HG02870 (cell line): ENCODE measurements around the gene PPM1L.

Experiments
- ATAC-seq: cut with Tn5 transposase; IDR thresholded peaks from one replicate; pipeline ENCODE4 v1.9.1; 2021; ENCODE audit warnings: mild to moderate bottlenecking, moderate library complexity; ENCODE audit not compliant: unreplicated experiment

PPM1L gene

DNA sequence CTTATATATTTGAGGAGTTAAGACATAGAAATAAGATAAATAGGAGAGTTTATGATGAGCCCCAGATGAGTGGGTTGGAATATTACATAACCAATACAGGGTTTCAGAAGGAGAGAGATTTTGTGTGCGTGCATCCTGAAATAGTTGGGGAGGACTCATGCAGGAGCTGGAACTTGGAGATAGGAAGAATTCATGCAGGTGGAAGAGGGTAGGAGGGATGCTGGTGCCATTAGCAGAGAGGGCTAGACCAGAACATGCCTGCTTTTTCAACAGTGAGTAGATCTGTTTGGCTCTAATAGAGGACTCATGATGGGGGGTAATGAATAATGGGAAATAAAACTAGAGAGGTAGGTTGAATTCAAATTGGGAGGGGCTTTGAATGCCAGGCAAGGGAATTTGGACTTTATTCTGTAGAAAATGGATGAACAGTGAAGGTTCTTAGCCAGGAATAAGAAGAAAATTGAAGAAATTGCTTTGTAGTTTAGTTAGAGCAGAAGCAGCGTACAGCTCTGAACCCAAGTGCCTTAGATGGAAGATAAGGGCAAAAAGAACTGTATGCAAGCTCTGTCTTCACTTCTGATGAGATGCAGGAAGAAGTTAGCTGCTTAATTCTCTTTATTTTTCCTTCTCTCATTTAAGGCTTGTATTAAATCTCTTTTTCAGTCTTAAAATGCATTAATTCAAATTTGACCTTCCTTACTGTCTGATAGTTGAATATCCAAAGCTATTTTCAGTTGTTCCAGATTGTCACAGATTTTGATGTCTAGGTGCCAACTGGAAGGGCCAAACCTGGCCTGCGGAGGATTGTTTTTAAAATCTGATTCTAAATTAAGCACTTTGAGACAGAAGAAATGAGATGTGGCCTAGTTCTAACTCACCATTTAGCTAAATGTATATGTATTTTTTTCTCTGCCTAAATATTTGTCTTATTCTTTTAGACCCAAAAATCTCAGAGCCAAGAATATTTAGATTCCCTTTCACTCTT is 86.3 kb downstream of the PPM1L start:
- ATAC-seq: no peak

DNA sequence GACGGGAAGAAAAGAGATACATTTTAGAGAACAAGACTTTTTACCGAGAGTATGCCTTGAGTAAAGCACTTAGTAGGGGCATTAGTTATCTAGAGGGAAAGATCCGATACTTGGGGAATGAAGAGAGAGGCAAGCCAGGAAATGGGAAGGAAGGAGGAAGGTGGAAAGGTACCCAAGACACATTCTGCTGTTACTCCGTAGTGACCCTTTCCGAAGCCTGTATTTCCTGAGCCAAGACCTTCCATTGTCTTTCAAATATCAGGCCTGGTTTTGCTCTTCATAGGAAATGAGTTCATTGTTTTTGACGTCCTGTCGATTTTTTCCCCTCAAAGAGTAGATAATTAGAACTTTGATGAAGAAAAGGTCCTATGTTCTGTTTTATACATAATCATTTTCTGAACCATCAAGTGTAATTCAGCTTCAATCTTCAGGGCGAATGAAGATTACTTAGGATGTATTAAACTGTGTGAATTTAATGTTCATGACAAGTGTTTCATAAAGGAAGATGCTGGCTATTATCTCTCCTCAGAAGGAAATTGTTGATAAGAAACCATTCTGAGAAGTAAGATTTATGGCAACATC is 95.7 kb downstream of the PPM1L start:
- ATAC-seq: no peak

DNA sequence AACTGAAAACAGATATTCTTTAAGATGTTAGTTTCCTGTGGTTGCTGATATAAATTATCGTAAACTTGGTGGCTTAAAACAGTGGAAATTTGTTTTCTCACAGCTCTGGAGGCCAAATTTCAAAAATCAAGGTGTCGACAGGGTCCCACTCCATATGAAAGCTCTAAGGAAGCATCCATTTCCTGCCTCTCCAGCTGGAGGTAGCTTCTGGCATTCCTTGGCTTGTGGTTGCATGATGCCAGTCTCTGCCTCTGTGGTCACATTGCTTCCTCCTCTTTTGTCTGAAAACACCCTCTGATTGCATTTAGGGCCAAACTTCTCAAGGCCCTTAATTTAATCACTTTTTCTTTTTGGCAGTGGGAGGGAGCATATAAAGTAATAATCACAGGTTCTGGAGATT is 96.8 kb downstream of the PPM1L start:
- ATAC-seq: no peak

DNA sequence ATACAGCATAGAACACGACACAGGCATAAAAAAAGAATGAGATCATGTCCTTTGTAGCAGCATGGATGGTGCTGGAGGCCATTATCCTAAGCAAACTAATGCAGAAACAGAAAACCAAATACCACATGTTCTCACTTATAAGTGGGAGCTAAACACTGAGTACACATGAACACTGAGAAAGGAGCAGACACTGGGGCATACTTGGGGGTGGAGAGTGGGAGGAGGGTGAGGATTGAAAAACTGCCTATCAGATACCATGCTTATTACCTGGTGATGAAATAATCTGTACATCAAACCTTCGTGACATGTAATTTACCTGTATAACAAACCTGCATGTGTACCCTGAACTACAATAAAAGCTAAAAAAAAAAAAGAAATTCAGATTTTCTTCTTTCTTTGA is 100.4 kb downstream of the PPM1L start:
- ATAC-seq: no peak

- no peak for ATAC-seq
Measured at GRCh38 chr3:160857476-160858119, 101.6 kb downstream of the PPM1L start.

GRCh38 chr3:160860346-160860745 is 104.3 kb downstream of the PPM1L start:
- no peak for ATAC-seq

DNA sequence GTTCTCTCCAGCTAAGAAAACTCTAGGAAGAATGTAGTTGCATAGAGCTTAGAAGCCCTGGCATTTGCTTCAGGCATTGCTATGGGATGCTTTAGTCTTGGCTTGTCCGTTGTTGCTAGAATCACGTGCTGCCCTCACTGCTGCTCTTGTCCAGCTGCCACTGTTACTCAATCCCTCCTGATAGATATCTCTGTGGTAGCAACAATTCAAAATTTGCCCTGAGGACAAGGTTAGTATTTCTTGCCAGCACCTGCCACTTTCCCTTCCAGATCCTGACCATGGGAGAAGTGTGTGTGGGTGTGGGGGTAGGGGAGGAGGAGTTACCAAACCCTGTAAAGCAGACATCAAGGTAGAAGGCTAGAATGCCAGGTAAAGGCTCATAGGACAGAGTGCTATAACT is 113.8 kb downstream of the PPM1L start:
- ATAC-seq: no peak

- ATAC-seq: no peak
Measured at GRCh38 chr3:160870327-160870726, 114.3 kb downstream of the PPM1L start.

DNA sequence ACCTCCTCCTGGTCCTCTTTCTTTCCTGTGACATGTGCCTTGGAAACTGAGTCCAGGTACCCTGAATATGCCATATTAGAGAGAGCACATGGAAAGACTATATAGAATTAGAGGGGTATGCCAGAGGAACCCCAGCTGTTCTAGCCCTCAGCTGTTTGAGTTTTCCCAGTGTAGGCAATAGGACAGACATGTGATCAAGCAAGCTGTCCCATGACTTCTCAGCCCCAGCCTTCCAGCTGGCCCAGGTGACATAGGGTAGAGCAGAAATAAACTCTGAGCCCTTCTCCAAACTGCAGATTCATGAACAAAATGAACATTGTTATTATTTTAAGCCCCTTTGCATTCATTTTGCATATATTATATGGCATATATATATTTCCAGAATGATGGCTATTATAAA is 118.7 kb downstream of the PPM1L start:
- ATAC-seq: no peak

DNA sequence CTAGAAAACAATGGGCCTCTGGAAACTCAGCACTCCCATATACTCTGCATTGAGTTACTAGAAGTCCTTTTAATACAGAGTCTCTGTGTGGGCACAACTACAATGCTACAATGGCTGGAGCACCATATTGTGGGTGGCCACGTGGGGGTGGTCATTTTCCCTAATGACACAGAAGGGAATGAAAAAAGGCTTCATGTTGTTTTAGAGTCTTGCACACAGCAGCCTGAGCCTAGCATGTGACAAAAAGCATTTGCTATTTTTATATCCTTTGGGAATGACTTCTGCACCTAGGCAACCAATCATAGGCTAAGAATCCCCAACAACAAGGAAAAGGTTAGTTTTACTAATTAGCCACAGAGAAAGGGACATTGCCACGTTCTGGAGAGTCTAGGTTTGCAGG is 120.6 kb downstream of the PPM1L start:
- ATAC-seq: no peak

DNA sequence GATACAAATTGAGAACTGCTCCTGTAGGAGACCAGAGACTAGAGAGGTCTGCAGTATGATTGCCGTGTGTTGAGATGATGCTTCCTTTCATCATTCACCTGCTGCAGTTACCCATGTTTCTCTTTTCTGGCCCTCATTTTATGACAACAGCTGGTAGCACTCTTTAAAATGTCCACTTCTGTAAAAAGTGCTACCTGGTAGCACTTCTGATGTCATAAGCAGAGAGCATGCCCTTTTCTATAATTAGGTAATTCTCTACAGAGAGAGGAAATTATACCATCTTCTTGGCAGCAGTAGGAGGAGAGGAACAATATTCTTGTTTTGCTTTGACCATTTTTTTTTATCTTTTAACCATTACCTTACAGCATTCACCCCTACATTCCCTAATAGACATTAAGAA is 123.8 kb downstream of the PPM1L start:
- ATAC-seq: no peak

- ATAC-seq: no peak
Measured at GRCh38 chr3:160883373-160883772, 127.3 kb downstream of the PPM1L start.

GRCh38 chr3:160885791-160886286 is 129.8 kb downstream of the PPM1L start:
- peak; percentile 35 for ATAC-seq

- peak; percentile 94 for ATAC-seq
Measured at GRCh38 chr3:160886421-160886820, 130.4 kb downstream of the PPM1L start.

DNA sequence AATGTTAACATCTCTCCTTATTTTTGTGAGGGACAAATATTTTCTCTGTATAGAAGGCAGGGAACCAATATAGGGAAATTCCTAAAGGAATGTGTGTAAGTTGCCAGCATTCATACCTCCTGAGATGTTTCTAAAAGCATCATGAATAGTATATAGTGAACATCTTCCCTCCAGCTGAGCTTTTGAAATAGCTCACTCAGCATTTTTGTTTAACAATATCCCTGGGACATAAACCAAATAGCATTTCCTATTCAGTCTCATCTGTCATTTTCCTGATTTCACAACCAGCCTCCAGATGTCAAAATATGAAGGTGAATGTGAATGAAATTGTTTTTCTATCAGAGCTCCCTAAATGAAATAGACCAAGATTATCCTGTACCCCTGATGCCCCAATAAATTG is 137.2 kb downstream of the PPM1L start:
- ATAC-seq: no peak

DNA sequence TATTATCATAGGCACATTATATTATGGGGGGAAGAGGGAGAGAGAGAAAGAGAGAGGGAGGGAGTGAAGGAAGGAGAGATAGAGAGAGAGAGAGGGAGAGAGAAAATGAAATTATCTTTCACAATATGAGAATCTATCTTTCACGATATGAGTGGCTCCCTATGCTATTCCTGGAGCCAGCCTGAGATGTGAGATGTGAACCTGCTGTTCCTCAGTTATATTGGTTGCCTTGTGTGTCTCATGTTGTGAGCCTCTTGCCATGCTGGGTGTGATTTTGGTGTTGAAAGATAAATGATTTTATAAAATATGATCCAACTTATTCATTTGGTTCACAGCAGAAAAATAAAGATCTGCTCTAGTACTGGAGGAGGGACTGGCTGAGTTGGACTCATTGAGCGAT is 148.7 kb downstream of the PPM1L start:
- ATAC-seq: no peak

DNA sequence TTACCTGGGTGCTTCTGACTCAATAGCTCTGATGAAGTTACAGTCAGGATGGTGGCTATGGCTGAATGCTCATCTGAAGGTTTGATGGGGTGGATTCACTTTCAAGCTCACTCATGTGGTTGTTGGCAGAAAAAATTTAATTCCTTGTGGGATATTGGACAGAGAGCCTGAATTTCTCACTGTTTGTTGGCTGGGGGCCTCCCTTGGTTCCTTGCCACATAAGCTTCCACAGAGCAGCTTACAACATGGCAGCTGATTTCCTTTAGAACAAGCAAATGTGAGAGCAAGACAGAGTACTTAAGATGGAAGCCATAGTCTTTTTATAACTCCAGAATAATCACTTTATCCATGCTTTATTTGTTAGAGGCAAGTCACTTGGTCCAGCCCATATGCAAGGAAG is 150.6 kb downstream of the PPM1L start:
- ATAC-seq: no peak

- ATAC-seq: no peak
Measured at GRCh38 chr3:160909917-160910316, 153.9 kb downstream of the PPM1L start.

- no peak for ATAC-seq
Measured at GRCh38 chr3:160911411-160911810, 155.4 kb downstream of the PPM1L start.

- ATAC-seq: no peak
Measured at GRCh38 chr3:160916472-160916871, 160.4 kb downstream of the PPM1L start.

DNA sequence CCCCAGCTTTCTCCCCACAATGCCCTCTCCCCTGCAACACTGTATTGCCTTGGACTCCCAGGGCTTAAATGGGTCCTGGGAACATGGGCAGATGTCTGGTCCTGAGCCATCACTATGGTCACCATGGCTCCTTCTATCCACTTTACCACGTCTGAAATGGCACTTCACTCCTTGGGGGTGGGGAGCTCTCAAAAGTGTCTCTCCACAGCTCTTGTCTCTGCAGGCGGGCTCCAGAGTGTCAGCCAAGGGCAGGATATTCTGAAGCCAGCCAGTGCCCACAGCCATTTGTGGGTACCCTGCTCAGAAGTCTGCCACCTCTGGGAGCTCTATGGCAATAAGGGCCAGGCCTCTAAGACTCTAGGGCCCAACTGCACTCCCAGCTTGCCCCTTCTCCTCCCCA is 163.9 kb downstream of the PPM1L start:
- ATAC-seq: no peak
